ENCODE measurements around the gene LRRC61.

LRRC61 gene

GRCh38 chr7:150322833-150323681 is at the start of gene LRRC61, which contains the start of gene ACTR3C:
TSS of gene LRRC61 (plus strand) at chr7:150323355. CDS start at chr7:150336862, 13,507 bp downstream.
TSS of gene ACTR3C (minus strand) at chr7:150323545. CDS start at chr7:150295296, 28,249 bp downstream.
- no peak for TF ChIP-seq REST (IDR thresholded peaks at IDR 0.05; ENCODE audit: low read depth)
- TF ChIP-seq FOXM1 (IDR thresholded peaks at IDR 0.05; ENCODE audit: borderline replicate concordance, low read depth): no peak
- no peak for TF ChIP-seq RAD21 (IDR thresholded peaks at IDR 0.05; ENCODE audit: low read depth)
- no peak for TF ChIP-seq TCF12 (IDR thresholded peaks at IDR 0.05; ENCODE audit: low read depth)
- peak; percentile 27; the same call in 1 of the 2 replicates for TF ChIP-seq TAF1 (IDR thresholded peaks at IDR 0.05; ENCODE audit: low read depth)
- TF ChIP-seq EGR1 (IDR thresholded peaks at IDR 0.05): no peak
- TF ChIP-seq EP300 (IDR thresholded peaks at IDR 0.05; ENCODE audit: borderline replicate concordance): no peak
- no peak for TF ChIP-seq USF1 (IDR thresholded peaks at IDR 0.05)
- TF ChIP-seq CREB1 (IDR thresholded peaks at IDR 0.05; ENCODE audit: low read depth): no peak
- no peak for TF ChIP-seq YY1 (IDR thresholded peaks at IDR 0.05; ENCODE audit: low read depth)
- TF ChIP-seq, protein P1, sequence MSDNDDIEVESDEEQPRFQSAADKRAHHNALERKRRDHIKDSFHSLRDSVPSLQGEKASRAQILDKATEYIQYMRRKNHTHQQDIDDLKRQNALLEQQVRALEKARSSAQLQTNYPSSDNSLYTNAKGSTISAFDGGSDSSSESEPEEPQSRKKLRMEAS (IDR thresholded peaks at IDR 0.05): peak; percentile 91
- TF ChIP-seq ZBTB7A (IDR thresholded peaks at IDR 0.05; ENCODE audit: low read depth): peak; percentile 97
- TF ChIP-seq CEBPB (IDR thresholded peaks at IDR 0.05): no peak
- no peak for TF ChIP-seq TEAD4 (IDR thresholded peaks at IDR 0.05)
- TF ChIP-seq NFIC (IDR thresholded peaks at IDR 0.05): no peak

DNA sequence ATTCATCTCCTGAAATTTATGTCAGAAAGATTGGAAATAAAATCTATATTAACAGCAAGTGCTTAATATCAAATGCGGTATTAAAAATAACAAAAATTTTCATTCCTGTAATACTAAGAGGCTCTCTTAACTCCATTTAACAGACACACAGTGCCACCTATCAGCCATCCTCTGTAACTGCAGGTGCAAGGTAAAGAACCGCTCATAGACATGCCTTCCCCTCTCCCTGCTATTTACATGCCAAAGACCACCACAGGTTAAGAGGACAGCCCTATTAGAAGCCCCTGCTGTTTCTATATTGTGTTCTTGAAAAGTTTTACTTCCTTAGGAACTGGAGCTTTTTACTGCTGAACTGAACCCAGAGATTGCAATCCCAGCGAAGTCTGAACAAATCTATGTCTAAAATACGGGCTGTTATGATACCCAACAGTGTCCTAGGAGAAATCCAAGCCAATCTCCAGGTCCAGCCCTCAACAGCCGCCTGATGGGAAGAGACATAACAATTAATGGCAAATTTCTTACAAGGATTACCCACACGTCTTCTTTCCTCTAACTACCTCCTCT is 46.9 kb upstream of the LRRC61 start:
- peak; percentile 63 for TF ChIP-seq RAD21 (IDR thresholded peaks at IDR 0.05; ENCODE audit: low read depth)

- TF ChIP-seq RAD21 (IDR thresholded peaks at IDR 0.05; ENCODE audit: low read depth): peak; percentile 57
These were observed 37.1 kb upstream of the LRRC61 start for GRCh38 chr7:150285849-150286754.

DNA sequence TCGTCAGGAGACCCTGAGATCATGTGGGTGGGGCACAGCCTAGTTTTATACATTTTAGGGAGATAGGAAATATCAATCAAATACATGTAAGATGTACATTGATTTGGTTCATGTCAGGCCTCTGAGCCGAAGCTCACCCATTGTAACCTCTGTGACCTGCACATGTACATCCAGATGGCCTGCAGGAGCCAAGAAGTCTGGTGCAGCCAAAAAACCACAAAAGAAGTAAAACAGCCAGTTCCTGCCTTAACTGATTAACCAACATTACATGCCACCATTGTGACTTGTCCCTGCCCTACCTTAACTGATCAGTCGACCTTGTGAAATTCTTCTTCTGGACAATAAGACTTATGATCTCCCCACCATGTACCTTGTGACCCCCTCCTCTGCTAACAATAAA is 16.0 kb upstream of the LRRC61 start:
- no peak for TF ChIP-seq TEAD4 (IDR thresholded peaks at IDR 0.05)
- no peak for TF ChIP-seq TCF12 (IDR thresholded peaks at IDR 0.05; ENCODE audit: low read depth)
- TF ChIP-seq EGR1 (IDR thresholded peaks at IDR 0.05): no peak
- no peak for TF ChIP-seq RAD21 (IDR thresholded peaks at IDR 0.05; ENCODE audit: low read depth)
- TF ChIP-seq CREB1 (IDR thresholded peaks at IDR 0.05; ENCODE audit: low read depth): no peak
- TF ChIP-seq, protein P1 (IDR thresholded peaks at IDR 0.05): no peak
- TF ChIP-seq TAF1 (IDR thresholded peaks at IDR 0.05; ENCODE audit: low read depth): no peak
- TF ChIP-seq EP300 (IDR thresholded peaks at IDR 0.05; ENCODE audit: borderline replicate concordance): no peak

DNA sequence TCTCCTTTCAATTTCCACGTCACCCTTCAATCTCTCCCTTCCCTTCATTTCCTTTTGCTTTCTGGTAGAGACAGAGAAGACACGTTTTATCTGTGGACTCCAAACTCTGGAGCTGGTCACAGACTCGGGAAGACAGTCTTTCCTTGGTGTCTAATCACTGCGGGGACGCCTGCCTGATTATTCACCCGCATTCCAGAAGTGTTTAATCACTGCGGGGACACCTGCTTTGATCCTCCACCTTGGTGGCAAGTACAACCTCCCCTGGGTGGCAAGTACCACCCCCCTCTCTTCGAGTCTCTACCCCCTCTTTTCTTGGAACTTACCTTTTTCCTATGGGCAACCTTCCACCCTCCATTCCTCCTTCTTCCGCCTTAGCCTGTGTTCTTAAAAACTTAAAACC is 15.3 kb upstream of the LRRC61 start:
- TF ChIP-seq TCF12 (IDR thresholded peaks at IDR 0.05; ENCODE audit: low read depth): no peak
- no peak for TF ChIP-seq RAD21 (IDR thresholded peaks at IDR 0.05; ENCODE audit: low read depth)
- no peak for TF ChIP-seq EP300 (IDR thresholded peaks at IDR 0.05; ENCODE audit: borderline replicate concordance)
- TF ChIP-seq YY1 (IDR thresholded peaks at IDR 0.05; ENCODE audit: low read depth): no peak
- TF ChIP-seq REST (IDR thresholded peaks at IDR 0.05; ENCODE audit: low read depth): no peak
- TF ChIP-seq CEBPB (IDR thresholded peaks at IDR 0.05): no peak
- no peak for TF ChIP-seq FOXM1 (IDR thresholded peaks at IDR 0.05; ENCODE audit: borderline replicate concordance, low read depth)
- no peak for TF ChIP-seq EGR1 (IDR thresholded peaks at IDR 0.05)
- no peak for TF ChIP-seq CREB1 (IDR thresholded peaks at IDR 0.05; ENCODE audit: low read depth)
- TF ChIP-seq NFIC (IDR thresholded peaks at IDR 0.05): no peak
- no peak for TF ChIP-seq USF1 (IDR thresholded peaks at IDR 0.05)
- no peak for TF ChIP-seq TEAD4 (IDR thresholded peaks at IDR 0.05)
- TF ChIP-seq, protein P1 (IDR thresholded peaks at IDR 0.05): no peak
- no peak for TF ChIP-seq ZBTB7A (IDR thresholded peaks at IDR 0.05; ENCODE audit: low read depth)
- TF ChIP-seq TAF1 (IDR thresholded peaks at IDR 0.05; ENCODE audit: low read depth): no peak

Data from Ishikawa (cell line).